H9 (cell line): ENCODE results near the gene TRPV6. TPM values are rescaled to one million over a fixed set of nuclear protein-coding genes. Genes with fewer than 3 reads are reported as not detected.
A peak's percentile ranks its signal among the peaks of the same experiment; 100 is the strongest.

ENCODE experiments used
- DNase-seq: peaks from one replicate; pipeline ENCODE4 v3.0.0-alpha.2; 2017
- H2AFZ ChIP-seq: one replicate; pipeline ENCODE4 v1.6.1; 2013; ENCODE audit warnings: mild to moderate bottlenecking, low read length, control low read depth, moderate library complexity
- H2AK5ac ChIP-seq: 2 replicates; pipeline ENCODE4 v1.6.1; 2013; ENCODE audit warnings: low read length, control low read depth, mixed read lengths; ENCODE audit not compliant: insufficient read length
- H2BK120ac ChIP-seq: one replicate; pipeline ENCODE4 v1.6.1; 2013; ENCODE audit warnings: low read depth, mild to moderate bottlenecking, low read length, control low read depth, inconsistent platforms; ENCODE audit not compliant: poor library complexity, severe bottlenecking
- H2BK12ac ChIP-seq: 2 replicates; pipeline ENCODE4 v1.6.1; 2013; ENCODE audit warnings: low read length, control low read depth, mixed read lengths, low read depth; ENCODE audit not compliant: insufficient read length
- H2BK15ac ChIP-seq: 2 replicates; pipeline ENCODE4 v1.6.1; 2013; ENCODE audit warnings: low read depth, low read length, control low read depth
- H2BK20ac ChIP-seq: one replicate; pipeline ENCODE4 v1.6.1; 2013; ENCODE audit warnings: low read depth, mild to moderate bottlenecking, low read length, control low read depth, inconsistent platforms; ENCODE audit not compliant: poor library complexity, severe bottlenecking
- H2BK5ac ChIP-seq: 2 replicates; pipeline ENCODE4 v1.6.1; 2013; ENCODE audit warnings: low read length, control low read depth, mixed read lengths; ENCODE audit not compliant: insufficient read length
- H3K14ac ChIP-seq: 2 replicates; pipeline ENCODE4 v1.6.1; 2013; ENCODE audit warnings: low read length, control low read depth; ENCODE audit not compliant: insufficient read depth
- H3K18ac ChIP-seq: 2 replicates; pipeline ENCODE4 v1.6.1; 2013; ENCODE audit warnings: low read depth, mild to moderate bottlenecking, mixed read lengths, low read length, control low read depth; ENCODE audit not compliant: insufficient read length
- H3K23ac ChIP-seq: 2 replicates; pipeline ENCODE4 v1.6.1; 2013; ENCODE audit warnings: low read length, control low read depth, mixed read lengths, low read depth; ENCODE audit not compliant: insufficient read length
- H3K23me2 ChIP-seq: 2 replicates; pipeline ENCODE4 v1.6.1; 2013; ENCODE audit warnings: low read depth, mild to moderate bottlenecking, mixed read lengths, low read length, control low read depth; ENCODE audit not compliant: insufficient read length, poor library complexity, severe bottlenecking
- H3K27ac ChIP-seq: 2 replicates; pipeline ENCODE4 v1.5.1; 2013; ENCODE audit warnings: low read length, control low read depth, mixed read lengths, low read depth; ENCODE audit not compliant: insufficient read length
- H3K27me3 ChIP-seq: 2 replicates; pipeline ENCODE4 v1.6.1; 2013; ENCODE audit warnings: low read length, control low read depth, inconsistent platforms; ENCODE audit not compliant: insufficient read depth
- H3K4ac ChIP-seq: 2 replicates; pipeline ENCODE4 v1.6.1; 2013; ENCODE audit warnings: low read depth, mild to moderate bottlenecking, control low read depth, inconsistent platforms, low read length, moderate library complexity
- H3K4me1 ChIP-seq: 2 replicates; pipeline ENCODE4 v1.6.1; 2013; ENCODE audit warnings: low read length, control low read depth, inconsistent platforms; ENCODE audit not compliant: insufficient read depth
- H3K4me2 ChIP-seq: 2 replicates; pipeline ENCODE4 v1.6.1; 2013; ENCODE audit warnings: low read length, control low read depth, mixed read lengths; ENCODE audit not compliant: insufficient read length, insufficient read depth
- H3K56ac ChIP-seq: 2 replicates; pipeline ENCODE4 v1.6.1; 2013; ENCODE audit warnings: low read depth, mild to moderate bottlenecking, mixed read lengths, low read length, control low read depth; ENCODE audit not compliant: insufficient read length
- H3K79me1 ChIP-seq: 2 replicates; pipeline ENCODE4 v1.6.1; 2013; ENCODE audit warnings: low read depth, mild to moderate bottlenecking, moderate library complexity, low read length, control low read depth, inconsistent platforms; ENCODE audit not compliant: insufficient read depth, poor library complexity, severe bottlenecking
- H3K79me2 ChIP-seq: 2 replicates; pipeline ENCODE4 v1.6.1; 2013; ENCODE audit warnings: low read length, control low read depth, inconsistent platforms; ENCODE audit not compliant: insufficient read depth
- H3K9ac ChIP-seq: 2 replicates; pipeline ENCODE4 v1.6.1; 2013; ENCODE audit warnings: low read length, control low read depth, mixed read lengths; ENCODE audit not compliant: insufficient read length; ENCODE audit errors: extremely low read depth
- H3K9me3 ChIP-seq: one replicate; pipeline ENCODE4 v1.6.1; 2013; ENCODE audit warnings: low read depth, low read length, inconsistent platforms; ENCODE audit not compliant: control insufficient read depth
- H3T11ph ChIP-seq: one replicate; pipeline ENCODE4 v1.6.1; 2013; ENCODE audit warnings: mild to moderate bottlenecking, low read length, control low read depth, inconsistent platforms
- H4K20me1 ChIP-seq: one replicate; pipeline ENCODE4 v1.6.1; 2013; ENCODE audit not compliant: control insufficient read depth, insufficient read length, insufficient read depth
- H4K5ac ChIP-seq: 2 replicates; pipeline ENCODE4 v1.6.1; 2013; ENCODE audit warnings: low read depth, mild to moderate bottlenecking, mixed read lengths, low read length, control low read depth; ENCODE audit not compliant: insufficient read length
- H4K8ac ChIP-seq: replicated peaks from 2 replicates; pipeline ENCODE4 v1.6.1; 2013; ENCODE audit warnings: low read length, control low read depth, mixed read lengths, low read depth; ENCODE audit not compliant: insufficient read length
- H4K91ac ChIP-seq: 2 replicates; pipeline ENCODE4 v1.6.1; 2013; ENCODE audit warnings: low read depth, mild to moderate bottlenecking, moderate library complexity, mixed read lengths, low read length, control low read depth; ENCODE audit not compliant: insufficient read length
- H3K27ac Mint-ChIP-seq, 3 experiments: 2 replicates in 2 of 3; 3 replicates in 1 of 3; pipeline ENCODE4 v1.8.0; 2020 to 2021; ENCODE audit warnings: mixed read lengths in 3 of 3, mild to moderate bottlenecking in 1 of 3, moderate library complexity in 1 of 3
- H3K27me3 Mint-ChIP-seq: 2 replicates; pipeline ENCODE4 v1.8.0; 2021; ENCODE audit warnings: low read depth, mild to moderate bottlenecking, moderate library complexity, mixed read lengths
- H3K36me3 Mint-ChIP-seq, 3 experiments: 2 replicates in 2 of 3; 3 replicates in 1 of 3; pipeline ENCODE4 v1.8.0; 2020 to 2021; ENCODE audit warnings: low read depth in 3 of 3, mixed read lengths in 3 of 3; ENCODE audit not compliant: insufficient read depth in 1 of 3
- H3K4me1 Mint-ChIP-seq, 2 experiments: 2 replicates each; pipeline ENCODE4 v1.8.0; 2020; ENCODE audit warnings: mixed read lengths in 2 of 2
- H3K4me3 Mint-ChIP-seq, 2 experiments: 2 replicates in 1 of 2; 3 replicates in 1 of 2; pipeline ENCODE4 v1.8.0; 2020 to 2021; ENCODE audit warnings: mild to moderate bottlenecking in 2 of 2, mixed read lengths in 2 of 2, moderate library complexity in 1 of 2
- H3K9me3 Mint-ChIP-seq, 2 experiments: 2 replicates in 1 of 2; 3 replicates in 1 of 2; pipeline ENCODE4 v1.8.0; 2020; ENCODE audit warnings: mild to moderate bottlenecking in 2 of 2, mixed read lengths in 2 of 2, moderate library complexity in 1 of 2
- WGBS: extraction: QIAGEN DNeasy Blood & Tissue Kit; methylation state at CpG from one replicate; pipeline ENCODE4 v1.1.7; 2013; ENCODE audit warnings: missing lambda C conversion rate, low lambda C conversion rate, mixed read lengths; ENCODE audit not compliant: insufficient read length; ENCODE audit errors: extremely low coverage; 5-methylcytosine and 5-hydroxymethylcytosine counted together
- total RNA-seq: library from RNA; stranded (reverse); gene quantifications from 2 replicates; pipeline ENCODE4 v1.2.1, GENCODE V29; 2021
- TF ChIP-seq, protein P1 (sequence below): fragments of 200-600 bp; sonication (generic); conservative IDR thresholded peaks from 3 replicates; pipeline ENCODE4 v1.8.0; 2021; ENCODE audit warnings: antibody characterized with exemption, mild to moderate bottlenecking

Gene TRPV6
- total RNA-seq, 1 experiment from 2014 or later: 0.61 TPM

DNA sequence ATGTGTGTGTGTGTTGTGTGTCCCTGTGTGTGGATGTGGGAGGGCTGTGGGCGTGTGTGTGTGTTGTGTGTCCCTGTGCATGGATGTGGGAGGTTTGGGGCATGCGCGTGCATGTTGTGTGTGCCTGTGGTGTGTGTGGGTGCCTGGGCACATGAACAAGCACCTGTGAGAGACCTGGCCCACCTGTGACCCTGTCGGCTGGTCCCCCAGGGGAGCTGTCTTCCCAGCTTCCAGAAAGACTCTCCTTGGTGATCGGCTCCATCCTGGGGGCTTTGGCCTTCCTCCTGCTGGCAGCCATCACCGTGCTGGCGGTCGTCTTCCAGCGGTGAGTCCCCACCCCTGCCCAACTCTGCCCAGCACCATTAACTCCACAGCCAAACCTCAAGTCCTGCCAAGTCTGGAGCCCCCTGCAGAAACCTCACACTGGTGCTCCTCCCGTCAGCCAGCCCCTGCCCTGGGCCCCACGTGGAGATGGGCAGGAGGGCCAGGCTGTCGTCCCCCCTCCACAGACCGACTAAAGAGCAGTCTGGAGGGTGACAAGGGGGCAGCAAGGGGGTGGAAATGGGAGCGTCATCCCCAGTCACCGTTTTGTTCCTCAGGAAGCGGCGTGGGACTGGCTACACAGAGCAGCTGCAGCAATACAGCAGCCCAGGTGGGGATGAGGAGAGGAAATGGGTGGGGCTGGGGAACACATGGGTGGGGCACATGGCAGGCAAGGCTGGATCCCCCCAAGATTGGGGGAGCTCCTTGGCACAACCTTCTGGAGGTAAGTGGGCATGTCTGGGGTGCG lies 18.0 kb downstream of the TRPV6 start:
- Histone ChIP-seq H3K23me2 (no peaks in the 10 kb centered on the region), H3K27ac (no peak overlapping the region)
- DNase-seq: peak; percentile 22

More for the DNA sequence above, 18.0 kb downstream of the TRPV6 start:
- Histone ChIP-seq H3K79me2 (no peaks in the 10 kb centered on the region), H2AFZ (no peak overlapping the region), H4K5ac (no peak overlapping the region), H2BK15ac (no peak overlapping the region), H3K56ac (no peak overlapping the region), H3K4me2 (no peak overlapping the region), H3K4me1 (no peaks in the 10 kb centered on the region; the same call in 1 of the 2 replicates), H3K18ac (no peak overlapping the region), H2BK20ac (no peak overlapping the region), H4K8ac (no peak overlapping the region), H3K23ac (no peak overlapping the region), H2BK120ac (no peak overlapping the region), H3K9me3 (no peaks in the 10 kb centered on the region), H4K91ac (no peak overlapping the region), H2AK5ac (no peak overlapping the region), H3K4ac (no peak overlapping the region), H2BK12ac (no peak overlapping the region), H3K79me1 (no peaks in the 10 kb centered on the region), H2BK5ac (no peak overlapping the region), H3T11ph (no peak overlapping the region), H3K9ac (no peak overlapping the region), H3K14ac (no peak overlapping the region), H4K20me1 (no peaks in the 10 kb centered on the region), H3K27me3 (no peaks in the 10 kb centered on the region)
- Mint-ChIP-seq H3K36me3 (peaks cover 0 to 18% (median 5%) of the 10 kb centered on the region in 3 experiments; a peak in 5 of 7 replicates), H3K9me3 (no peaks in the 10 kb centered on the region), H3K27me3 (peaks cover 4% of the 10 kb centered on the region; the same call in 1 of the 2 replicates), H3K27ac (no peak overlapping the region), H3K4me3 (no peak overlapping the region; a peak in 1 of 5 replicates), H3K4me1 (peaks cover 19 to 27% of the 10 kb centered on the region in 2 experiments)
- no CpG with 5 or more reads among the region's 18 CpGs for WGBS
- TF ChIP-seq, protein P1, sequence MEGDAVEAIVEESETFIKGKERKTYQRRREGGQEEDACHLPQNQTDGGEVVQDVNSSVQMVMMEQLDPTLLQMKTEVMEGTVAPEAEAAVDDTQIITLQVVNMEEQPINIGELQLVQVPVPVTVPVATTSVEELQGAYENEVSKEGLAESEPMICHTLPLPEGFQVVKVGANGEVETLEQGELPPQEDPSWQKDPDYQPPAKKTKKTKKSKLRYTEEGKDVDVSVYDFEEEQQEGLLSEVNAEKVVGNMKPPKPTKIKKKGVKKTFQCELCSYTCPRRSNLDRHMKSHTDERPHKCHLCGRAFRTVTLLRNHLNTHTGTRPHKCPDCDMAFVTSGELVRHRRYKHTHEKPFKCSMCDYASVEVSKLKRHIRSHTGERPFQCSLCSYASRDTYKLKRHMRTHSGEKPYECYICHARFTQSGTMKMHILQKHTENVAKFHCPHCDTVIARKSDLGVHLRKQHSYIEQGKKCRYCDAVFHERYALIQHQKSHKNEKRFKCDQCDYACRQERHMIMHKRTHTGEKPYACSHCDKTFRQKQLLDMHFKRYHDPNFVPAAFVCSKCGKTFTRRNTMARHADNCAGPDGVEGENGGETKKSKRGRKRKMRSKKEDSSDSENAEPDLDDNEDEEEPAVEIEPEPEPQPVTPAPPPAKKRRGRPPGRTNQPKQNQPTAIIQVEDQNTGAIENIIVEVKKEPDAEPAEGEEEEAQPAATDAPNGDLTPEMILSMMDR: no peak
